GM23248 (cell line): ENCODE measurements around the gene MAP4K2.

Experiments
- EZH2 ChIP-seq: fragments of 200-600 bp; sonication (generic); IDR thresholded peaks from 2 replicates; pipeline ENCODE4 v1.6.1; 2018; ENCODE audit warnings: antibody characterized with exemption, mild to moderate bottlenecking; ENCODE audit not compliant: insufficient read depth, poor library complexity, severe bottlenecking
- EZH2phosphoT487 ChIP-seq: fragments of 200-600 bp; sonication (generic); IDR thresholded peaks from 2 replicates; pipeline ENCODE4 v1.6.1; 2018; ENCODE audit warnings: antibody characterized with exemption, moderate library complexity, mild to moderate bottlenecking, low read depth; ENCODE audit not compliant: insufficient read depth

GRCh38 chr11:64742087-64742888 lies 60.7 kb downstream of the MAP4K2 start:
- peak; percentile 54 for TF ChIP-seq EZH2
- no peak for TF ChIP-seq EZH2phosphoT487
